Epidermal melanocyte (primary cell): Measurements from ENCODE around the gene FGD4.
A peak's percentile ranks its signal among the peaks of the same experiment; 100 is the strongest.
"Not testable (repeated sequence)": the region's sequence is repeated elsewhere in the genome, so short reads cannot be mapped to it uniquely, and the experiment has no call there.

Source experiments
- DNase-seq: peaks from one replicate; pipeline ENCODE4 v3.0.0; 2011; ENCODE audit warnings: low spot score; ENCODE audit not compliant: insufficient read length

The FGD4 gene

DNA sequence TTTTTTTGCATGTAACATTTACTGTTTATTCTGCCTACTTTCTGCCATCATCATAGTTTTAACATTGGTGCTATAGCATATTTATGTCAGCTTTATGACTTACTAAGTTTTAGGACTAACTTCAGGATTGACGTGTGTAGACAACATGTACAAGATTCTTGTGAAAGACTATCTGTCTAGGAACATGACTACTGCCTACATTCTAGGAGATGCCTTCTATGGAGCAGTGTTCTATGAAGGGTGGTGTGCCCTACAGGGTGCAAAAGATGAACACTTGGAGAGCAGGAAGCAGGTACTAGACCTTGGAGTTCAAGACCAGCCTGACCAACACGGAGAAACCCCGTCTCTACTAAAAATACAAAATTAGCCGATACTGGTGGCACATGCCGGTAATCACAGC is 118.6 kb downstream of the FGD4 start:
- no peak for DNase-seq

DNA sequence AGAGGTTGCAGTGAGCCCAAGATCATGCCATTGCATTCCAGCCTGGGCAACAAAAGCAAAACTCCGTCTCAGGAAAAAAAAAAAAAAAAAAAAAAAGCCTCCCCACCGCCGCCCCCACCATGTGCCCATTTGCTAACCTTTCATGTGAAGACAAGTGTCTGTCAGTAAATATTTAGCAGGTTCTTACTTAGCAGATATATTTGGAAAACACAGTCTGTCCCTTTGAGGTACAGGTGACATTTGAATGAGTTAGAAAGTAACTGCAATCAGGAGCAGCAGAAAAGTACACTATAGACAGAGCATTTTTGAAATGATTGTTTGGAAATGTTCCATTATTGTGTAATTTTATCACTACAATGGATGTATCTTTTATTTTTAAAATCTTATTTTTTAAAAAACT is 119.7 kb downstream of the FGD4 start:
- DNase-seq: no peak

DNA sequence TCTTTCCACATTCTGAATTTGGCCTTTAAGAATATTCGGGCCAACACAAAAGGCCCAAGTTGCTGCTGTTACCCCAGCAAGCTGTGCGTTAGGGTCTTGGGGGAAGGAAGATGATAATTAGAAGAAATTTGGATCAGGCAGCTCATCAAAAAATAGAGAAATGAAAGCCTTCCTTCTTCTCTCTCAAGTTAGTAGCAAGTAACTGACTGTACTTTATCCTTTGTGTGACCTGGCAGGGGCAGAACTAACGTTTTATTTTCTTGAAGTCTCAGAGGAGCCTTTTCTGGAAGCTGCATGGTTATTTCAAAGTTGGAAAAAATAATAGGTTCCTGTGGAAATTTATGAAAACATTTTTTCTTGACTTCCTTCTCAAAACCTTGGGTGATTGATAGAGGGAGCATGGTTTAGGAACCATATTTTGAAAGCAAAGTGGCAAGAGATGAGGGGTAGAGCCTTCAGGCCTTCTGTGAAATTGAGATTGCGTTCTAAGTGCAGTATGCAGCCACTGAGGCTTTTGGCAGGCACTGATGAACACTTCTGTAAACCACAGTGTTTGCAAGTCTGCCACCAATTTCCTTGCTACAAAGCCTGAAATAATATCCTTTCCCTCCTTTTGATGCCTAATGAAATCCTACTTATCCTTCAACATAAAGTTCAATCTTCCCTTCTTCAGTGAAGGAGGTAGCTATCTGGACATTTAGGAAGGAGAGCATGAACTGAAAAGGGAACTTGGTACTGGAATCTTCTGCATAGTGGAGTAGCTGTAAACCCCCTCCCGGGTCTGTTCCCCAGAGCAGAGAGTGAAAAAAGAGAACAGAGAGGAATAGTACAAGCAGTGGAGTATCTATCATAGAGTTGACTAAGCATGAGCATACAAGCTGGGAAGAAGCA is 123.2 kb downstream of the FGD4 start:
- DNase-seq: no peak

DNA sequence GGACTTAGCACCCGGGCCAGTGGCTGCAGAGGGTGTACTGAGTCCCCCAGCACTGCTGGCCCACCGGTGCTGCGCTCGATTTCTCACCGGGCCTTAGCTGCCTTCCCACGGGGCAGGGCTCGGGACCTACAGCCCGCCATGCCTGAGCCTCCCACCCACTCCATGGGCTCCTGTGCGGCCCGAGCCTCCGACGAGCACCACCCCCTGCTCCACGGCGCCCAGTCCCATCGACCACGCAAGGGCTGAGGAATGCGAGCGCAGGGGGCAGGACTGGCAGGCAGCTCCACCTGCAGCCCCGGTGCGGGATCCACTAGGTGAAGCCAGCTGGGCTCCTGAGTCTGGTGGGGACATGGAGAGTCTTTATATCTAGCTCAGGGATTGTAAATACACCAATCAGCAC is 126.4 kb downstream of the FGD4 start:
- DNase-seq: not testable (repeated sequence)

DNA sequence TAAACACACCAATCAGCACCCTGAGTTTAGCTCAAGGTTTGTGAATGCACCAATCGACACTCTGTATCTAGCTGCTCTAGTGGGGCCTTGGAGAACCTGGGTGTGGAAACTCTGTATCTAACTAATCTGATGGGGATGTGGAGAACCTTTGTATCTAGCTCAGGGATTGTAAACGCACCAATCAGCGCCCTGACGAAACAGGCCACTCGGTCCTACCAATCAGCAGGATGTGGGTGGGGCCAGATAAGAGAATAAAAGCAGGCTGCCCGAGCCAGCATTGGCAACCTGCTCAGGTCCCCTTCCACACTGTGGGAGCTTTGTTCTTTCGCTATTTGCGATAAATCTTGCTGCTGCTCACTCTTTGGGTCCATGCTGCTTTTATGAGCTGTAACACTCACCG is 127.0 kb downstream of the FGD4 start:
- DNase-seq: not testable (repeated sequence)

DNA sequence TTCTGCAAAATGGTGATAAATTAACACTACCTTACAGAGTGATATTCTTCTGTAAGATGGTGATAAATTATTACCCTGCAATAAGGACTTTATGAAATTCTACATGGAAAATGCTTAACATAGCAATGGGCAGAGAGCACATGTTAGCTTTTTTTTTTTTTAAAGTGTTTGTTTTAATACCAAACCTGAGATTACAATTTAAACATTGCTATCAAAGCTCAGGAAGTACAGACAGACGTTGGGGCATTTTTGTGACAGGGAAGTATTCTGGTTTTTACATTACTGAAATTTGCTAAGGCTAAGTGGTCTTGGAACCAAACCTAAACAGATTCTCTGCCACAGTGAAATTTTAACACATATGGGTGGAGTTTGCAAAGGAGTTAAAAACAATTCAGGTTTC is 133.1 kb downstream of the FGD4 start:
- DNase-seq: no peak

DNA sequence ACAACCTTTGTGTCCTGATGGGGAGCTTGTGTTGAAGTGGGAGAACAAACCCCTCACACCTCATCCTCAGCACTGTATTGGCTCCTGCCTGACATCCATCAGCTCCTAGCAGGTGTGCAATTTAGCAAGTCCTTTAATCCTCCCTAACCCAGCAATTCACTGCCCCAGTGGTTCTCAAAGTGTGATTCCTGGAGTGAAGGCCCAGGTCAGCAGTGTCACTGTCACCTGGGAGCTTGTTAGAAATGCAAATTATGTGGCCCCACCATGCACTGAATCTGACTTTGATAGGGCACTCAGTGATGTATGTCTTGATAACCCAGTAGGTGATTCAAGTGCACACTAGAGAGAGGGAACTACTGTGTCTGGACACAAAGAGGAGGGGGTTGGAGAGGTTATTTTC is 133.6 kb downstream of the FGD4 start:
- no peak for DNase-seq

DNA sequence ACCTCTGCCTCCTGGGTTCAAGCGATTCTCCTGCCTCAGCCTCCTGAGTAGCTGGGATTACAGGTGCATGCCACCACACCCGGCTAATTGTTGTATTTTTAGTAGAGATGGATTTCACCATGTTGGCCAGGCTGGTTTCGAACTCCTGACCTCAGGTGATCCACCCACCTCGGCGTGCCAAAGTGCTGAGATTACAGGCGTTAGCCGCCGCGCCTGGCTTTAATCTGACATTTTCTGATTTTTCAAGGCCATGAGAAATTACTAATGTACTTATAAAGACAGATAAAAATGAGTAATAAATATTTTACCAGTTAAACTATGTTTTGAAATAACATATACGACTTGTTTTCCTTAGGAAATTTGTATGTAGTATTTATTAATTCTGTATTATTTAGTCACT is 134.1 kb downstream of the FGD4 start:
- not testable (repeated sequence) for DNase-seq

DNA sequence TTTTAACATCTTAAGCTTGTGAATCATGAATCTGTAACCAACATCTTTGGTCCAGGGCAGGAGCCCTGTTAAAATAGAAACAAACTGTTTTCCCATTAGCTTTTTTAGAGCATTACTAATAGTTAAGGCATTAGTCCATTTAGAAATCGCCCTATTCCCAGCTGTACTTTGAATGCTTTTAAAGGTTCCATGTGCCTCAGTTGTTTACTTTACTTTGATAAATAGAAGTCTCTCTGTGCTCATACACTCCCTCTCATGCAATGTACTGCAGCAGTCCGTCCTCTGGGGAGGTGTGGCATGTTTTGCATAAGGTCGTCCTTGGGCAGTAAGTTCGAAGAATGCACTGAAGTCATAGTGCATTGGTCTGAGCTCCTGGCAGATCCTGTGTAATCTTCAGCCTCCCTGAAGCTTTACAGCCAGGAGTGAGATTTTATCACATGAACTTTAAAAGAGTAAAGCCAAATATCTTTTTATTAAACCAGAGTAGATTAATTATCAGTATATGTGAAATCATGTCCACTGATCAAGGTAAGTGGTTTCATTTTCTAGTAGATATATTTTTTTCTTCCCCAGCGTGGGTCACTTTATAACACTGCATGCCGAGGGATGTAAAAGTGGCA is 134.7 kb downstream of the FGD4 start:
- DNase-seq: peak; percentile 53

DNA sequence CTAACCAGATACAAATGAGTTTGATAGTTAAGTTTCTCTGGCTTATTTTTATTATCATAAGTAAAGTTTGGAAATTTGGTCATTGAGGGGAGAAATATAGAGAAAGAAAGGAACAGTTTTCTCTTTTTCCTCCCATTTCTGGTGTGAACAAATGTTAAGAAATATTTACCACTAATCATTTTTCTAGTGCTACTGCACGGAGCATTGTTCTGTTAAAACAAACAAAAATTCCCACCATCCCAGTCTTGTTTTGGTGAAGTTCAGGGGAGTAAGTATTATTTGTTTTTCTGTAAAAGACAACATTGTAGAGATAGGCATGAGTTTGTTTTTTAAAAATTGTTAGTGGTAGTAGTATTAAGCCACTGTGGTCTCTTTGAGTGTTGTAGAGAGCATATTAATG is 135.3 kb downstream of the FGD4 start:
- DNase-seq: no peak

DNA sequence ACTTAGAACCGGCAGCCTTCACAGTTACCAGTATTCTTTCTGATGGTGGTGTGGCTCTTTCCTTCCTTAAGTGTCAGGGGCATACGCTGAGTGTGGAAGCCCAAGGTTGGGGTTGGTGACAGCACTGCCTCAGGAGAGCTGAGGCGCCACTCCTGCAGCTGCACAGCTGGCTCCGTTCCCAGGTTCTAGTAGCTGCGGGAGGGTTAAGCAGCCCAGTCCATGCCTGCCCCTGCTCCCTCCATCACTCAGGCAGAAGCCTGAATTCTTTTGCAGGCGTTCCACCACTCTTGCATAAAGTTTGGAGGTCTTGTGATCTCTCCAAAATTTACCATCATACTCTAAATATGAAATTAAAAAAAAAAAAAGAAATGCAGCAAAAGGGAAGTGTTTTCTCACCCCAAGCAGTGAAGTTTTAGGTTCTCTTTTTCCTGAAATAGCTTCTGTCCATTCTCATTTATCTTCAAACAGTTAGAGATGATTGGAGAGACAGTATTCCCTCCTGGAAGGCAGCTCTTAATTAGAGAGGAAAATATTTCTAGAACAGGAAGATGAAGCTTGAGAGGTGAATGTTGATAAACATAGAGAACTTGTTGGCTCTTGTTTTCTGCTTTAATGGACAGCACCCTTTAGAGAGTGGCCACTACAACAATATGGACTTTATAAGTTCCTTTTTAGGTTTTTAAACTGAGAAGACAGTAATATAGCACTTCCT is 136.1 kb downstream of the FGD4 start:
- DNase-seq: no peak

DNA sequence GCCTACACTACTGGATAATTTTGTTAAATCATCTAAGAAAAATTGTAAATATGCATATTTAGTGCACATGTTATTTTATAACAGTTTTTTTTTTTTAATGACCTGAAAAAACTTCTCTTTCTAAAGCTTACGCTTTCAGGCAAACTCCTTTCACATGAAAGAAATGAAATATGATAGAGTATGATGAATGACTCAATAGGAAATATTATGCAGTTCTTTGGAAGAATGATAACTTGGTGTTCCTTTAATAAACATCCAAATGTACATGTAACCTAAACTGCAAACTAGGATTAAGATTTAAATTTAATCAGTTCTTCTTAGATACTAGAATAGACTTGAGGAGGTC is 136.6 kb downstream of the FGD4 start:
- DNase-seq: no peak

DNA sequence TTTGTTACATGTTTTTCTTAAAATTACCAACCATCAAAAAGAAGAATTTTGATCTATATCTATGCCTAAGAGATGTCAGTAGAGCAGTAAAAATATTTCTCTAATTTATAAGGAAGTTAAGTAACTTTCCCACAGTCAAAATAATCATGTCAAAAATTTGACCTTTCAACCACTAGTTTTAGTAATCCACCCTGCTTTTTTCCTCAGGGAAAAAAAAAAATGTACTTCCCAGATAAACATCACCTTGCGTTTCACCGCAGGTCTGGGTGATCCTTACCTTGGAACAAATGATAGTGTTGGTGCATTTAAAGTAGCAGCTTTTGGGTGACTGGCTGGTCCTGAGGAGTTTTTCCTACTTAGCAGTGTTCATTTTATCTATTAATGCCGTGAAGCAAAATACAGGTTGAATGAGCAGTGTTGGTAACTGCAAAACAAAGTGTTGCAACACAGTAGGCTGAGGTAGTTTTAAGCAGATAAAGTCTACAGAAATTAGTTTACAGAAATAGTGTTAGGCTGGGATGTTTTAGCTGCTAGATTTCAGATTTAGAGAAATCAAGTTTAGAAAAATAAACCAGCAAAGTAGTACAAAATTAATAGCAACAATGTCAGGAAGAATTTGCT is 142.5 kb downstream of the FGD4 start:
- no peak for DNase-seq

DNA sequence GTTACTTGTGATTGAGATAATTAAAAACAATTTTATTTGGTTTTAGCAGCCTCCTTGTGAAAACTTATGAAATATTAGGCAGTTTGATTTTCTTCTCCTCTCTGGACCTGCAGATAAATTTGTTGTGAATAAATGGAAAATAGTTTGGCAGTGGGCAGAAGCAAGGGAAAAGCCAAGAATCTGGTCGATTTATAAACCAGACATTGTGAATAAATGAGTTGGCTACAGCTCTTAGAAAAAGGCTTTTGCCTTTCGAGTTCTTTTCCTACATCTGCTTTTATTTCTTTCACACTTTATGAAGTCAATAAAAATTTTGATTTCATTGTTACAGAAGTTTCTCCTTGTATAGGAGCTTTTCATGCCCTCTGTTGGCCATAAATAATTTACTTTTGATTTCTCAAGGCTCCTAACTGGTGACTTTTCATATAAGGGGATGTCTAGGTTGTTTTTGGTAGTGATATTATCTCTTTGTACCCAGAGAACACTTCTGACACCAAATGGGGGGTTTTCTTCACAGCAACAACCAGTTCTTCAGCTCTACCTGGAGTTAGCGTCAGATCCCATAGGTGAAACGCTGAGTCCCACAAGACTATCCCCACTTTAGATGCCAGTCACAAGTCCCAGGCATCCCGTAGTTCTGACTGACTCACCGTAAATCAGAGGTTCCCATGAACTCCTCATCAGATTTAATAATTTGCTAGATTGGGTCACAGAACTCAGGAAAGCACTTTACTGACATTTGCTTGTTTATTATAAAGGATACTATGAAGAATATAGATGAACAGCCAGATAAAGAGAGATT is 143.3 kb downstream of the FGD4 start:
- no peak for DNase-seq

DNA sequence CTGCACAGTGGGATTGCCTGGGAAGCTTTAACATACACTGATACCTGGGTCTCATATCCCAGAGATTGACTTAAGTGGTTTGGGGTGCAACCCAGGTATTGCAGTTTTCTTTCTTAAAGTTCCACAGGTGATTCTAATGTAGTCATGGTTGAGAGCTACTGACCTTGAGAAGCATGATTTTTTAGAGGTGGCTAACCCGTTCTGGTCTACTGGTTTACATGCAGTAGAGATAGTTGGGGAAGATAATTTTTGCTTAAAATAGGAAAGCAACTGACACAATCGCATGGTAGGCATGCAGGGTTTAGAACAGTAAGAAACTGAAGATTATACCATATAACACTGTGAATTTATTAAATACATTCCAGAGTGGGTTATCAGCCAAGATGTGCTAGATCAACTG is 145.5 kb downstream of the FGD4 start:
- DNase-seq: no peak

DNA sequence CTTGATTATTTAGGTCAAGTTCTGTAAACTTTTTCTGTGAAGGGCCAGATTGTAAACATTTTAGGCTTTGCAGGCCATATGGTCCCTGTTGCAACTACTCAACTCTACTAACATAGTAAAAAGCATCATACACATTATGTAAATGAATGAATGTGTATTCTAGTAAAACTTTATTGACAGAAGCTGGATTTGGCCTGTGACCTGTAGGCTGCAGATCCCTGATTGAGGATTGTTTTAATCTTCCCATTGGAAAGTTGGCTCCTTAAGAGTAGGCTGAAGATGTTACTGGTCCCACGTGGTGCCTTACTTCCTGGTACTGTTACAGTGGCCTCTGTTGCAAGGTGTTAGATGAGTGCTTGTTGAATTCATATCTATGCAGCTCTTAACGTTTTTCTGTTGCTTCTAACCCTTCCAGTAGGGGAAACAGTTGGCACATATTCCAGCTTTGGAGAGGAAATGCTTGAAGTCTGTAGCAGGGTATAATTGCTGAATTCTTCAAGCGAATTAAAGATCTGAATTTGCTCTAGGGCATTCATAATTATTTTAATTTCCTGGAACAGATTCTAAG is 146.1 kb downstream of the FGD4 start:
- no peak for DNase-seq

DNA sequence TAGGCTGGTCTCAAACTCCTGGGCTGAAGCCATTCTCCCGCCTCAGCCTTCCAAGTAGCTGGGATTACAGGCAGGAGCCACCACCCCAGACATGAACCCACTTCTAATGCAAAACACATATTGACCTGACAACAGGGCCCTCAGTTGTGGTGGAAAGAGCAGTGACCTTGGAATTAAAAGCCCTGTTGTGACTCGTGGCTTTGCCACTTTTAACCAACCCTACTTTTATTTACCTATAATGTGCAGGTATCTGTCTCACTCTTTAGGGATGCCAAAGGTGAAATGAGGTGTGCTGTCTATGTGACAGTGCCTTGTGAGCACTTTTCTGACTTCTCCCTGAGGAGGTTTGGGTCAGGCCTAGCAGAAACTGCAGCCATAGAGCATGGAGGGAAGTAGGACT is 146.9 kb downstream of the FGD4 start:
- no peak for DNase-seq

DNA sequence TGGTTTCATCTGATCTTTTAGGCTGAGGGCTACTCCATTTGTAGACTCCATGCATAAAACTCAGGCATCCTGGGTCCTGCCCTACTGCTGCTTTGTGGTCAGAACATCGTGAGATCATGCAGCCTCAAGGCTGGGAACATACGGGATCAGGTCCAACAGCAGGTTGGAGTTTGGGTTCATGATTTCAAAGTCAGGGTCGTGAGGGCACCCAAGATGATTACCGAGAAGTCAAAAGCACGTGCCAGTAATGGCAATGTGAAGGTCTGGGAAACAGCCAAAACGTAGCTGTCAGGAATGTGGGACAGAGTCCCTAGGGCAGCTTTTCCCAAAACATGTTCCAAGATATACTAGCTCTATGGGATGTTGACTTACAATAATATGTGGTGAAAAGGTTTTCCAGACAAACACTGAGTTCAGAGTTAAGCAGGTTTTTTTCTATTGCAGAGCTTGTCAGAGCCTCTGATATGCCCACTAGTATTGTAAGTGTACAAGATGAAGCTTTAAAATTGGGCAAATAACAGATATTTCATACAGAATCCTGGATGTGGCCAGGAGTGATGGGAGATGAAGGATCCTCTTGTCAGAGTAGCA is 149.4 kb downstream of the FGD4 start:
- no peak for DNase-seq

DNA sequence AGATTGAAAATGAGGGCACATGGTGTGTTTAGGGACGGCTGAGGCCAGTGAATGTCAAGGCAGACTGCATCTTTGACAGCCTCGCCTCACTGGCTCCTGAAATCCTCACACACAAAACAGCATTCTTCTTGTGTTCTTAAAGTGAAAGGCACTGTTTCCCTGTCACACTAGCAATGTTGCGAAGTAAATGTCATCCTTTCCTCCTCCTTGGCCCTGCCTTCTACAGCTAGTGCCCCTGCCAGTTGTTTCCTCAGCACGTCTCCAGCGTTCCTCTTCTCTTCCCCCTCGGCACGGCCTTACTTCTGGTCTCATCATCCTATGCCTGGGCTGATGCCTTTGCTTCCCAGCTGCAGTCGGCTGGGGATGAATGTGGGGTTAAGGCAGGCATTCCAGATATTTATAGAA is 150.3 kb downstream of the FGD4 start:
- peak; percentile 62 for DNase-seq

DNA sequence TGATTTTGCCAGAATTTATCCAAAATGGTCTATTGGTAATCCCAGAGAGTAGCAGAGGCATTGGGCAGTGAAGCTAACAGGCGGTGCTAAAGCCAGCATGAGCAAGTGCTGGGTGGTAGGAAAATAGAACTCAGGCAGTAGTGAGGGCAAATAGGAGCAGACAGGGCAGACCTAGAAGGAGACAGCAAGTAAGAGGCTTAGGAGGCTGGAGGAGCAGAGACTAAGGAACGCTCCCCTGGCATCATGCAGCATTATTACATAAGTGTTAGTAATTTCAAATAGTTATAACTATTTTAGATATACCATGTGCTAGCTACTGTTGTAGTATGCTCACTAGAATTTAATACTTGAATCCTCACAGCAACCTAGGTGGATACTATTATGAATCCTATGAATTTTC is 151.7 kb downstream of the FGD4 start:
- no peak for DNase-seq

DNA sequence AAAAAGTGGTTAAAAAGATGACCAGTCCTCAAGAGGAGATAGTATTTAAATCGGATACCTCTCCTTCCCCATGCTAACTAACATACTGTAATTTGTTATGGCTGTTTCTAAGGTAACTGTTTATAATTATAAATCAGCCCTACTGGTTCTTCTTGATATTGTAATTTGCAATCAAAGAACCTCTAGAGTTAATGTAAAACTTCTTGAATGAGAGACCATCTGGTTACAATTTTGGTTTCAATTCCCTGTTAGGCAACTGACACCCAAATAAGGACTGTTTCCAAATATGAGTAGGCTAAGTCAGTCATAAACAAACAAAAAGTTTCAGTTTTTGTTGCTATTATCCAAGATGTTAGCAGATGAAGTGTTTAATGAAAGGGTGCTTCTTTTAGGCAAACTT is 159.5 kb downstream of the FGD4 start:
- DNase-seq: peak; percentile 64
